ENCODE measurements around the gene ELAVL1.

ELAVL1 gene

DNA sequence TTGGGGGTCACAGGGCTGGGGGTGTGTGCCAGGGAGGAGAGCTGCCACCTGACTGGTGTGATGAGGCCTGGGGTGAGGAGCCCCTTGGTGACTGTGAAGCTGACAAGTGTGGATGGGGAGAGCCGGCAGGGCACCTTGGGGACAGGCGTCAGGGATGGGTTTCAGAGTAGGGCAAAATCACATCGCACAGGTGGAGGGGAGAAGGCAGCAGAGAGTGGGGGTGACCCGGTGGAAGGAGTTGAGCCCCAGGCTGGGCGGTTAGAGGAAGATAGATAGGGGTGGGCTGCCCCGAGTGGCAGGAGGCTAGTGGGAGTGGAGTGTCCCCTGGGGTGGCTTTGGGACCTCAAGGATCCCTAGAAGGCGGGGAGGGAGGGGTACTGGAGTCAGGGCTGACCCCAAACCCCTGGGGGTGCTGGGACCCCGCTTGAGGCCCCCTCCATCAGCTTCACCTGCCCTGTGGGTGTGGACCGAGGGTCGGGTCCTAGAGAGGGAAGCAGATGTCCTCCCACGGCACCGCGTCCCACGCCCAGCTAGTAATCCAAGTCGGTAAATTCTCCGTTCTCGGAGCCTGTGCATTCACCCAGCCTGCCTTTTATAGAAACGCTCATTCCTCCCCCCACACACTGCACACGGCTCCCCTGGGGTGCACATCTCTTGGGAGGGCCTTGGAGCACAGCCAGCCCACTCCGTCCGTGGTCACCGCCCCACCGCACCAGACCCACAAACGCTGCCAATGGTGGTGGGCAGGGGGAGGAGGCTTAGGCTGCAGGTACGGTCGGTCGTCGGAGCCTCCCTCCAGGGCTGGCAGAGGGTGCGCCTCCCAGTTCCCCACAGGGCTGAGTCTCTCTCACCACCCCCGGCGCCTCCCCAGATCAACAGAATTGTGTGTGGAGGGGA is 81.9 kb downstream of the ELAVL1 start:
- TF ChIP-seq GATA2 (IDR thresholded peaks at IDR 0.05; ENCODE audit: low read depth, low read length) (no peak), GATA3 (IDR thresholded peaks at IDR 0.05; ENCODE audit: low read depth, low read length) (no peak)

DNA sequence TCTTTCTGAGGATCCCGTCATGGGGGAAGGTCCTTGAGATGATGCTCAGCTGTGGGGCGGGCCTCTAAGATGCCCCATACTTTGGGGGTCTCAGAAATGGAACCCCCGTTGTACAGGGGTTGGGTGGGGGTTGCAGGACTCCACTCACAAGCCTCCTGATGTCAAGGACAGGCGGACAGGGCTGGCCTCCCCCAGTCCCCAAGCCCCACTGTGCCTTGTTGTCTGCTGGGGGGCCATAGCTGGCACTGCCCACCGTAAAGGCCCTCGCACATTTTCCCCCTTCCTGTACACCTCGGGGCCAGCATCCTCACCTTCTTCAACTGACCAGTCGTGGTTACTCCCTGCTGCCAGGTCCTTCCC is 82.6 kb downstream of the ELAVL1 start:
- TF ChIP-seq GATA2 (IDR thresholded peaks at IDR 0.05; ENCODE audit: low read depth, low read length) (no peak), GATA3 (IDR thresholded peaks at IDR 0.05; ENCODE audit: low read depth, low read length) (no peak)

DNA sequence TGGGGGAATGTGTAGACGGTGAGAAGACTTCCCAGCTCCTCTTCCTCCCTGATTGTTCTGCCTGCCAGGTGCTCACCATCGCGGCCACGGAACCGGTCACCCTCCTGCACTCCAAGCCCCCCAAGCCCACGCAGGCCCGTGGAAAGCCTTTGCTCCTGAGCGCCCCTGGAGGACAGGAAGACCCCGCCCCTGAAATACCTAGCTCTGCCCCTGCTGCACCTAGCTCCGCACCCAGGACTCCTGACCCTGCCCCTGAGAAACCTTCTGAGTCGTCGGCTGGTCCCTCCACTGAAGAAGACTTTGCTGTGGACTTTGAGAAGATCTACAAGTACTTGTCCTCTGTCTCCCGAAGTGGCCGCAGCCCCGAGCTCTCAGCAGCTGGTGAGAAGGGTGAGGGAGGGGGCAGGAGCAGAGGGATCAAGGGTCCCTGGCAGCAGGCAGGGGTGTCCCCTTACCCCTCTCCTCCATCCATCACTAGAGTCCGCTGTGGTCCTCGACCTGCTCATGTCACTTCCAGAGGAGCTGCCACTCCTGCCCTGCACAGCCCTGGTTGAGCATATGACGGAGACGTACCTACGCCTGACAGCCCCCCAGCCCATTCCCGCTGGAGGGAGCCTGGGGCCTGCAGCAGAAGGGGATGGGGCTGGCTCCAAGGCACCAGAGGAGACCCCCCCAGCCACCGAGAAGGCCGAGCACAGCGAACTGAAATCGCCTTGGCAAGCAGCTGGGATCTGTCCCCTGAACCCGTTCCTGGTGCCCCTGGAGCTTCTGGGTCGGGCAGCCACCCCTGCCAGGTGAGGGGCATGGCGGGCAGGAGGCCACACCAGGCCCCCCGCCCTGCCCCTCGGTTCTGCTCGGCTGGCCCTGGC is 83.2 kb downstream of the ELAVL1 start:
- TF ChIP-seq GATA3 (IDR thresholded peaks at IDR 0.05; ENCODE audit: low read depth, low read length) (no peak), GATA2 (IDR thresholded peaks at IDR 0.05; ENCODE audit: low read depth, low read length) (no peak)

DNA sequence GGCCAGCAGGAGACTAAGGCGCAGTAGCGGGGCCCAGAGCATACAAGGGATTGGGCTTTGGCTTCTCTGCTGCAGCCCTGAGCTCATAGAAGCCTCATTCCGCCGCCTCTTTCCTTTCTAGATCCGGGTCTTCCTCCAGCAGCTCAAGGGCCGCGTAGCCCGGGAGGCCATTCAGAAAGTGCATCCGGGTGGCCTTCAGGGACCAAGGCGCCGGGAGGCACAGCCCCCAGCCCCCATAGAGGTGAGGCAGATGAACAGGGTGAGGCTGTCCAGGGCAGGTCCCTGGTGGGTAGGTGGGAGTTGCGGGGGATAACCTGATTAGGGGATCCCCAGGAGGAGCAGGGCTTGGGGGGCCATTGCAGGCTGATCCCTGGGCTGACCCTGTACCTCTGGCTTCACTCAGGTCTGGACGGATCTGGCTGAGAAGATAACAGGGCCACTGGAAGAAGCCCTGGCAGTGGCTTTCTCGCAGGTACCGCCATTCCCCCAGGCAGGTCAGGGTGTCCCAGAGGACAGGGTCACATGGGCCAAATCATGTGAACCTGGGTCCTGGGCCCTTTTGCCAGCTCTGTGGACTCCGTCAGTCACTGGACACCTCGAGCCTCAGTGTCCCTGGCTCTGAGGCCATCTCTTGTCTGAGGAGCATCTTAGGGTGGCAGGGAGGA is 84.0 kb downstream of the ELAVL1 start:
- TF ChIP-seq GATA2 (IDR thresholded peaks at IDR 0.05; ENCODE audit: low read depth, low read length) (no peak), GATA3 (IDR thresholded peaks at IDR 0.05; ENCODE audit: low read depth, low read length) (no peak)

DNA sequence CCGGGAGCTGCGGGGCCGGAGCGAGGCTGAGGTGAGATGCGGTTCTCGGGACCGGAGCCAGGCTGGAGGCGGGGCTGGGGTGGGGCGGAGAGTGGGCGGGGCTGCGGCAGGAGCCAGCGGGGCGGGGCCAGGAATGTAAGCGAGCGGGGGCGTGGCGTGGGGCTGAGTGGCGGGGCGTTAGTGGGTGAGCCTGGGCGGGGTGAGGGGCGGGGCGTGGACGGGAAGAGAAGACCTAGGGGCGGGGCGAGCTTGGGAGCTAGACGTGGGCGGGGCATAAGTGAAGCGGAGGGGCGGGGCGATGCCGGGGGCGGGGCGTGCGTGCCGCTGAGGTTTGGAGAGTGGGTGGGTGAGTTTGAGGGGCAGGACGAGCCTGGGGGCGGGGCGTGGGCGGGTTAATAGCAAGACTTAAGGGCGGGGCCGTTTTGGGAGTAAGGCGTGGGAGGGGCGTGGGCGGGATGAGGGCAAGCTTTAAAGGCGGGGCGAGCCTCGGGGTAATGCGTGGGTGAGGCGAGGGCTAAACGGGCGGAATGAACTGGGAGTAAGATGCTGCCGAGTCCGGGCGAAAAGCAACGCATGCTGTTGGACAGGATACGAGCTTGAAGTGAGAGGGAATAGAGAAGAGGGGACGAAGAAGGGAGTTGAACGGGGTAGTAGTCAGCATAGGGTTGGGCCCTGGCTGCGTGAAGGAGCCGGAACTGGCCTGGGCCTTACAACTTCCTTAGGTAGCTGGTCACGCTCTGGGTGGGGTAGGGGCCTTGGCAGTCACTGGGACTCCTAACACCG is 84.7 kb downstream of the ELAVL1 start:
- TF ChIP-seq GATA2 (IDR thresholded peaks at IDR 0.05; ENCODE audit: low read depth, low read length) (no peak), GATA3 (IDR thresholded peaks at IDR 0.05; ENCODE audit: low read depth, low read length) (no peak)

DNA sequence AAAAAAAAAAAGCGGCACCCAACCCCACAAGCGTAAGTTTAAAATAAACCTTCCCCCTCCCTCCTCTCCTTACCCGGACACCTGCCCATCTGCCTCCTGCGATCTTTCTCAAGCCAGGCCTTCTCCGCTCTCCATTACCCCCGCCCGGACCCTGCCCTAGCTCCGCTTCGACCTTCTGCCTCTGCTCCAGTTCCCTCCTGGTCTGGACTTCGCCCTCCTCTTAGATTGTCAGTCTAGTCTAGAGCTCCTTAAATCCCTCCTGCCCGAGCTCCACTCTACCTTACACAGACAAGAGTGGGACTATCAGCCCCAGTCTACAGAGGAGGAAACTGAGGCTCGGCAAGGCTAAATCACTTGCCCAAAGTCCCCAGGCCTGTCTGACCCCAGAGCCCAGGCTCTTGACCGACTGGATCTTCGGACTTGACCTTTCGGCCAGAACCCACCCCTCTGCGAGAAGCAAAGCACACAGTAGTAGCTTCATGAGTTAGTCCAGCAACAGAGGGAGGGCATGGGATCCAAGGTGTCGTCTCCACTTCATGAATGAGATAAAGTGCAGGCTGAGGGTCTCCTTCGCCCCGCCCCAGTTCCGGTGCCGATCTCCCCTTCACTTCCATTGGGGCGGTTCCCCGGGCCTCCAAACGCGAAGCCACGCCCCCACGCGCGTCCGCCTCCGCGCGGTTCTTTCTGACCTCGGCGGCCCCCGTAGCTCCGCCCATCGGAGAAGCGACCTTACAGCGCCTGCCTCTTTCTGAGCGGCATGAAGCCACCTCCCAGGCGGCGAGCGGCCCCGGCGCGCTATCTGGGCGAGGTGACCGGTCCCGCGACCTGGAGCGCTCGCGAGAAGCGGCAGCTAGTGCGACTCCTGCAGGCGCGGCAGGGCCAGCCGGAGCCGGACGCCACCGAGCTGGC is 85.6 kb downstream of the ELAVL1 start, which contains the start of gene SNAPC2:
SNAPC2 (plus strand) TSS at position 729 of the 909 bp plus-strand sequence; CDS start at position 758, 29 bp downstream.
- no peak for TF ChIP-seq GATA3 (IDR thresholded peaks at IDR 0.05; ENCODE audit: low read depth, low read length)
- no peak for TF ChIP-seq GATA2 (IDR thresholded peaks at IDR 0.05; ENCODE audit: low read depth, low read length)

DNA sequence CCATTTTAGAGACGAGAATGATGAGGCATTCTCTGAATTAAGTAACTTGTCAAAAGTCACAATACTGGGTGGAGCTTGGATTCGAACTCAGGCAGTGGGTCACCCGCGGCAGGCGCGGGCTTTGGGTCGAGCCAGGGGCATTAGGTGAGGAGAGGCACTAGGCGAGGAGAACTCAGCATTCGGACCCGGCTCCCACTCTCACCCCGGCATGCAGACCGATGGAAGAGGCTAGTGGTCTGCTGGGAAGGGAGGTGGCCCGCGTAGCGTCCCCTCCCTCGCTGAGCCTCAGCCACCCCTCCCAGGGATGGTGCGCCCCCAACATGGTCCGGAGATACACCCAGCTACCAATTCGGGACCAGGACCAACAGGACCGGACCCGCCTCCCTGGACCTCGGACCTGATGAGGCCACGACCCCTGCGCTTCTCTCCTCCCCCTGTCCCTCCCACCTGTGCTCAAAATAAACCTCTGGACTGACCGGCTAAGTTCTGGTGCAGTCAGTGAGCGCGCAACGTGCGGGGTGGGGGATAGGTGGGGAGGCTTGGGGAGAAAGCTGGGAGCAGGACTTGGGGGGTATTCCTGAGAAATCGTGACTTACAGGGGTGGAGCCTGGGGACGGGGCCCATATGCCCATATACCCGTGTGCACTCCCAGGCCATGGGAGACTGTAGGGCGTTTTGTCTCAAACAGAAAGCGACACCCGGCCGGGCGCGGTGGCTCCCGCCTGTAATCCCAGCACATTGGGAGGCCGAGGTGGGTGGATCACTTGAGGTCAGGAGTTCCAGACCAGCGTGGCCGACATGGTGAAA is 86.6 kb downstream of the ELAVL1 start:
- TF ChIP-seq GATA2 (IDR thresholded peaks at IDR 0.05; ENCODE audit: low read depth, low read length) (no peak), GATA3 (IDR thresholded peaks at IDR 0.05; ENCODE audit: low read depth, low read length) (no peak)

DNA sequence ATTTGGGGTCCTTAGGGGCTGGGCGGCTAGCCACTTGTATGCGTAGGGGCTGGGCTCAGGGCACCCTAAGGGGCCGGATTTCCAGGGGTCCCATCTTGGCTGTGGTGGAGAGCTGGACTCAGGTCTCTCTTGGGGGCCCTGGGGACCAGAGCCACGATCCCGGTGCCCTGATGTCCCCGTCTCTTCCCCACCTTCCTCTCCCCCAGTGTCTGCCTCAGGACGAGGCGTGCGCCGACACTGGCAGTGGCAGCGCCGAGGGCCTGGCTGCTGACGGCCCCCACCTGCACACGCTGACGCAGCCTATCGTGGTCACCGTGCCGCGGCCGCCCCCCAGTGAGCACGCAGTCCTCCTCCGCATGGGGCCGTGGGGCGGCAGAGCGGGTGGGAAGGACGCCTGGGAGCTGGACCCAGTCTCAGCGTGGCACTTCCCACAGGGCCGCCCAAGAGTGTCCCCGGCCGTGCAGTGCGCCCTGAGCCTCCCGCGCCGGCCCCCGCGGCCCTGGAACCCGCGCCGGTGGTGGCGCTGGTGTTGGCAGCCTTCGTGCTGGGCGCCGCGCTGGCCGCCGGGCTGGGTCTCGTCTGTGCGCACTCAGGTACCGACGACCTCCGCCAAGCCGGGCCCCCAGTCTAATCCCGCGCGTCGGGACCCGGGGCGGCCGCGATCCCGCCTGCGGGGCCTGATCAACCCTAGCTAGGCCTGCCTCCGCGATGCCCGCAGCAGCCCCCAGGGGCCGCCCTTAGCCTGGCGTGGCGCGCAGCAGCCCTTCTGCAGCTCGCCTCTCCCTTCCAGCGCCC is 88.0 kb downstream of the ELAVL1 start:
- TF ChIP-seq GATA3 (IDR thresholded peaks at IDR 0.05; ENCODE audit: low read depth, low read length) (no peak), GATA2 (IDR thresholded peaks at IDR 0.05; ENCODE audit: low read depth, low read length) (no peak)

DNA sequence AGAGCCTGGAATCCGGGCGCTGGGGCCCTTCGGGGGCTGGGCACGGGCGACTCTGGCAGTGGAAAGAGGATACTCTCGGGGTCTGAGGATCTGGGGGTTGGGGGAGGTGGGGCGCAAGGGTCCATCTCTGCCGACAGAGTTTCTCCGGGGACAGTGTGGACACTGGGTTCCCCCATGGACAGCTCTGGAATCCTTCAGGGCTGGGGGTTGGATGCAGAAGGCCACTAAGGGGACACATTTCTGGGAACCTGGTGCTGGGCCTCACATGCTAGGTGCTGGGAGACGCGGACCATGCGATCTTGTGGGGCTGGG is 88.5 kb downstream of the ELAVL1 start:
- TF ChIP-seq GATA2 (IDR thresholded peaks at IDR 0.05; ENCODE audit: low read depth, low read length) (no peak), GATA3 (IDR thresholded peaks at IDR 0.05; ENCODE audit: low read depth, low read length) (no peak)

DNA sequence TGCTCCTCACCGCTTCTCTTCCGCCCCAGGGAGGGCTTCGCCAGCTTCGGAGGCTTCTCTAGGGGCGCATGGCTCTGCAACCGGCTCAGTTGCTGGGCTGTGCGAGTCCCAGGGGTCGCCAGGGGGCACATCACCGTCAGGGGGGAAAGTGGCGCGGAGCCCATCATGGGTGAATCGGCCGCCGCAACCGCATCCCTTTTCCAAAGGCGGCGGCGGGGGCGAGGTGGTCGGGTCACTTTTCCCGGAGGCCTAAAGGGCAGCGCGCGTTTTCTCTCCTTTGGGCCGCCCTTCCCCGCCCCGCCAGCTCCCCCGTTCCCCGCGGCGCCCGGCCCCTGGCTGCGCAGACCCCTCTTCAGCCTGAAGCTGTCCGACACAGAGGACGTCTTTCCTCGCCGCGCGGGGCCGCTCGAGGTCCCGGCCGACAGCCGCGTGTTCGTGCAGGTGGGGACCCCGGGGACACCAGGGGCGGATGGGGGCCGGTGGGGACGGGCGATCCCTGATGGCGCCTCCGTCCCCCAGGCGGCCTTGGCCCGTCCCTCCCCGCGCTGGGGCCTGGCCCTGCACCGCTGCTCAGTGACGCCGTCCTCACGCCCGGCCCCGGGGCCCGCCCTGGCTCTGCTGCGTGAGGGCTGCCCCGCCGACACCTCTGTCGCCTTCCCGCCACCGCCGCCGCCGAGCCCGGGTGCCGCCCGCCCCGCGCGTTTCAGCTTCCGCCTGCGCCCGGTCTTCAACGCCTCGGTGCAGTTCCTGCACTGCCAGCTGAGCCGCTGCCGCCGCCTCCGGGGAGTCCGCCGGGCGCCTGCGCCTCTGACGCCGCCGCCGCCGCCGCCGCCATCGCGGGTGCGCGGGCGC is 89.1 kb downstream of the ELAVL1 start:
- TF ChIP-seq GATA3 (IDR thresholded peaks at IDR 0.05; ENCODE audit: low read depth, low read length), result no peak
- TF ChIP-seq GATA2 (IDR thresholded peaks at IDR 0.05; ENCODE audit: low read depth, low read length), result no peak

Data from SH-SY5Y (cell line).